ENCODE measurements around the gene ZNF362.

GRCh38 chr1:33289858-33290154 is 33.5 kb downstream of the ZNF362 start:
- TF ChIP-seq, protein P1, sequence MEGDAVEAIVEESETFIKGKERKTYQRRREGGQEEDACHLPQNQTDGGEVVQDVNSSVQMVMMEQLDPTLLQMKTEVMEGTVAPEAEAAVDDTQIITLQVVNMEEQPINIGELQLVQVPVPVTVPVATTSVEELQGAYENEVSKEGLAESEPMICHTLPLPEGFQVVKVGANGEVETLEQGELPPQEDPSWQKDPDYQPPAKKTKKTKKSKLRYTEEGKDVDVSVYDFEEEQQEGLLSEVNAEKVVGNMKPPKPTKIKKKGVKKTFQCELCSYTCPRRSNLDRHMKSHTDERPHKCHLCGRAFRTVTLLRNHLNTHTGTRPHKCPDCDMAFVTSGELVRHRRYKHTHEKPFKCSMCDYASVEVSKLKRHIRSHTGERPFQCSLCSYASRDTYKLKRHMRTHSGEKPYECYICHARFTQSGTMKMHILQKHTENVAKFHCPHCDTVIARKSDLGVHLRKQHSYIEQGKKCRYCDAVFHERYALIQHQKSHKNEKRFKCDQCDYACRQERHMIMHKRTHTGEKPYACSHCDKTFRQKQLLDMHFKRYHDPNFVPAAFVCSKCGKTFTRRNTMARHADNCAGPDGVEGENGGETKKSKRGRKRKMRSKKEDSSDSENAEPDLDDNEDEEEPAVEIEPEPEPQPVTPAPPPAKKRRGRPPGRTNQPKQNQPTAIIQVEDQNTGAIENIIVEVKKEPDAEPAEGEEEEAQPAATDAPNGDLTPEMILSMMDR (IDR thresholded peaks at IDR 0.05): no peak
- TF ChIP-seq POLR2A (IDR thresholded peaks at IDR 0.05): no peak
